Neural cell (in vitro differentiated cells): ENCODE measurements around the gene SNAPIN. TPM values are rescaled to one million over a fixed set of nuclear protein-coding genes. Genes with fewer than 3 reads are reported as not detected.

Experiments used
- H2AFZ ChIP-seq: fragments of 200-600, 300-800 bp; sonication (generic), shearing (Covaris generic); 2 replicates; pipeline ENCODE4 v1.6.0; 2014; ENCODE audit warnings: low read depth, mild to moderate bottlenecking, antibody characterized with exemption, low read length, moderate library complexity
- H3F3A ChIP-seq: fragments of 200-600 bp; shearing (Covaris generic); 2 replicates; pipeline ENCODE4 v1.6.1; 2016; ENCODE audit warnings: mild to moderate bottlenecking, moderate library complexity, mixed read lengths, antibody characterized with exemption, low read length; ENCODE audit not compliant: insufficient read depth, poor library complexity, severe bottlenecking
- H3K27ac ChIP-seq: fragments of 200-600, 300-800 bp; sonication (generic), shearing (Covaris generic); 2 replicates; pipeline ENCODE4 v1.5.1; 2014; ENCODE audit warnings: mild to moderate bottlenecking, low read length, moderate library complexity
- H3K27me3 ChIP-seq: fragments of 300-800, 200-600 bp; sonication (generic), shearing (Covaris generic); 2 replicates; pipeline ENCODE4 v1.6.0; 2014; ENCODE audit warnings: mild to moderate bottlenecking, low read depth, low read length, moderate library complexity; ENCODE audit not compliant: insufficient read depth
- H3K36me3 ChIP-seq: fragments of 300-800, 200-600 bp; sonication (generic), shearing (Covaris generic); 2 replicates; pipeline ENCODE4 v1.5.1; 2014; ENCODE audit warnings: mild to moderate bottlenecking, antibody characterized with exemption, low read length, moderate library complexity; ENCODE audit not compliant: insufficient read depth
- H3K4me2 ChIP-seq: fragments of 300-800, 200-600 bp; sonication (generic), shearing (Covaris generic); 2 replicates; pipeline ENCODE4 v1.6.0; 2014; ENCODE audit warnings: mild to moderate bottlenecking, low read length
- H3K4me3 ChIP-seq: fragments of 300-800, 200-600 bp; sonication (generic), shearing (Covaris generic); 2 replicates; pipeline ENCODE4 v1.5.1; 2014; ENCODE audit warnings: mild to moderate bottlenecking, low read length, moderate library complexity
- H3K79me2 ChIP-seq: fragments of 200-600 bp; shearing (Covaris generic); replicated peaks from 2 replicates; pipeline ENCODE4 v1.6.0; 2014; ENCODE audit warnings: mild to moderate bottlenecking, low read length, moderate library complexity; ENCODE audit not compliant: insufficient read depth
- H3K9ac ChIP-seq: fragments of 300-800, 200-600 bp; sonication (generic), shearing (Covaris generic); 2 replicates; pipeline ENCODE4 v1.6.1; 2016; ENCODE audit warnings: mild to moderate bottlenecking, low read length, mixed read lengths
- H3K9me2 ChIP-seq: fragments of 200-600 bp; shearing (Covaris generic); 2 replicates; pipeline ENCODE4 v1.6.1; 2016; ENCODE audit warnings: mild to moderate bottlenecking, low read length, mixed read lengths; ENCODE audit not compliant: insufficient read depth
- H3K9me3 ChIP-seq: fragments of 200-600, 300-800 bp; sonication (generic), shearing (Covaris generic); 2 replicates; pipeline ENCODE4 v1.6.1; 2016; ENCODE audit warnings: mild to moderate bottlenecking, mixed run types, low read length, moderate library complexity, mixed read lengths
- H4K20me1 ChIP-seq: fragments of 200-600 bp; shearing (Covaris generic); 2 replicates; pipeline ENCODE4 v1.6.1; 2016; ENCODE audit warnings: mild to moderate bottlenecking, mixed run types; ENCODE audit not compliant: insufficient read depth
- CTCF ChIP-seq: fragments of 450-650 bp; IDR thresholded peaks from 2 replicates; pipeline ENCODE4 v1.5.1; 2014; ENCODE audit warnings: antibody characterized with exemption, mild to moderate bottlenecking, moderate library complexity; ENCODE audit not compliant: poor library complexity, severe bottlenecking
- EP300 ChIP-seq: fragments of 450-650 bp; conservative IDR thresholded peaks from 2 replicates; pipeline ENCODE4 v1.6.1; 2014; ENCODE audit warnings: antibody characterized with exemption, mild to moderate bottlenecking, moderate library complexity; ENCODE audit not compliant: poor library complexity, severe bottlenecking
- EZH2 ChIP-seq: fragments of 200-600, 300-800 bp; shearing (Covaris generic), sonication (generic); IDR thresholded peaks from 2 replicates; pipeline ENCODE4 v1.6.1; 2014; ENCODE audit warnings: antibody characterized with exemption, low read length, borderline replicate concordance, mild to moderate bottlenecking; ENCODE audit not compliant: insufficient read depth, poor library complexity, severe bottlenecking
- MXI1 ChIP-seq: fragments of 450-650 bp; conservative IDR thresholded peaks from 2 replicates; pipeline ENCODE4 v1.6.1; 2014; ENCODE audit warnings: antibody characterized with exemption, mild to moderate bottlenecking; ENCODE audit not compliant: poor library complexity, severe bottlenecking
- POLR2AphosphoS5 ChIP-seq: IDR thresholded peaks from 2 replicates; pipeline ENCODE4 v1.6.1; 2012
- RAD21 ChIP-seq: fragments of 450-650 bp; conservative IDR thresholded peaks from 2 replicates; pipeline ENCODE4 v1.6.1; 2014; ENCODE audit warnings: antibody characterized with exemption, mild to moderate bottlenecking, moderate library complexity
- SMC3 ChIP-seq: fragments of 450-650 bp; conservative IDR thresholded peaks from 2 replicates; pipeline ENCODE4 v1.6.1; 2014; ENCODE audit warnings: antibody characterized with exemption, mild to moderate bottlenecking, moderate library complexity; ENCODE audit not compliant: poor library complexity
- TAF1 ChIP-seq: IDR thresholded peaks from 2 replicates; pipeline ENCODE4 v1.6.1; 2012; ENCODE audit warnings: low read depth
- polyA plus RNA-seq: library from polyadenylated mRNA; depleted of rRNA; stranded (reverse); fragments of >200 nt; gene quantifications from 2 replicates; pipeline ENCODE4 v1.2.3, GENCODE V29; 2014
- TF ChIP-seq, protein P1 (sequence below): IDR thresholded peaks from 2 replicates; pipeline ENCODE4 v1.6.1; 2012; ENCODE audit warnings: borderline replicate concordance

SNAPIN gene
- polyA plus RNA-seq, 1 donor from 2014 or later: 100.0 TPM

DNA sequence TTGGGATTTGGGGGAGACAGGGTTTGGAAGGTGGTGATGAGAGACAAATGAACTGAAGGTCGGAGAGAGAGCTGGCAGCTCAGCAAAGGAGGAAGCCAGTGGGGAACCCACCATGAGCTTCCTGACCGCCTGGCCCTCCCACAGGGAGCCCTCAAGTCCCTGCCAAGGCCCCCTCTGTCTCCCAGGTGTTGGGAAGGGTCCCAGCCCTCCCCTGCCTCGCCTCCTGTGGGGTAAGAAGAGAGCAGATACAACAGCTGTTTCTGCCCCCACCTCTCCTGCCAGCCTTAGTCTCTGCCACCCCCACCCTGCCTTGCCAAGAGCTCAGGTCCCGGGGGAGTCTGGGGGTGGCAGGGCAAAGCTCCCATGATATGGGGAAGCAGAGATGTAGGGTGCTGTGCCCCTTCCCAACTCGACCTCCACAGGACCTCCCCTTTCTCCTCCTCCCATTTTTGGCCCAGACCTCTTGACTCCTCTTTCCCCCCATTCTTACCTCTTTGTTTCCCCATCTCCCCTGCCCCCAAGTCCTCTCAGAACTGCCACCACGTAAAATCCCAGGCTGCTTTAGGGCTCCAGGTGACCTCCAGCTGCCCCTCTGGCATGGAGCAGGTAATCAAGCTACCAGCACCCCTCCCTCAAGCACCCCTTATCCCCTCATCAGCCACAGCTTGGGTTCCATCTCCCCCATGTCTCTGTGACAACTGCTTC is 29.7 kb upstream of the SNAPIN start:
- H3K4me3 ChIP-seq: no peak overlapping the region
- H4K20me1 ChIP-seq: no peaks in the 10 kb centered on the region
- no peak overlapping the region for H3K4me2 ChIP-seq
- no peaks in the 10 kb centered on the region for H3K9me2 ChIP-seq
- no peak overlapping the region for H3K27ac ChIP-seq
- no peaks in the 10 kb centered on the region for H3K79me2 ChIP-seq
- H2AFZ ChIP-seq: no peak overlapping the region
- H3F3A ChIP-seq: no peaks in the 10 kb centered on the region
- H3K36me3 ChIP-seq: no peaks in the 10 kb centered on the region
- no peak overlapping the region for H3K9ac ChIP-seq
- no peaks in the 10 kb centered on the region for H3K27me3 ChIP-seq
- TF ChIP-seq CTCF (no peak), POLR2AphosphoS5 (no peak)
- H3K9me3 ChIP-seq: no peaks in the 10 kb centered on the region

DNA sequence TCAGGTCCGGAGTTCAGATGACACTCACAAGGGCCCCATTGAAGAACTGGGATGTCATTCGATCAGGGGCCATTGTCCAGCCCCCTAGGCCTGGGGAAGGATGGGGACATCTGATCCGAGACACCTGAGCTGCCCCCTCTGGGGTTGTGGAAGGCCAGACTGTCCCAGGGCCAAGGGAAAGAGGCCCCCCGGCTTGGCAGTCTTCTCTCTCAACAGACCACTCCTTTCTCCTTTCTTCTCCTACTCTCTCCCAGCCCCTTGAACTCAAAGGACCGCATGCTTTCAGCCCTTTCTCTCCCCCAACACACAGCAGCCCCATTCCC is 29.2 kb upstream of the SNAPIN start:
- Histone ChIP-seq H4K20me1 (no peaks in the 10 kb centered on the region), H3K27ac (no peak overlapping the region), H3K4me2 (no peak overlapping the region), H3K4me3 (no peak overlapping the region), H3K9ac (no peak overlapping the region), H3K9me3 (no peaks in the 10 kb centered on the region), H2AFZ (no peak overlapping the region), H3K9me2 (no peaks in the 10 kb centered on the region), H3K36me3 (no peaks in the 10 kb centered on the region), H3K79me2 (peaks cover 3% of the 10 kb centered on the region), H3K27me3 (no peaks in the 10 kb centered on the region), H3F3A (no peaks in the 10 kb centered on the region)
- TF ChIP-seq EP300: no peak
- no peak for TF ChIP-seq POLR2AphosphoS5
- TF ChIP-seq SMC3: no peak
- TF ChIP-seq TAF1: no peak
- TF ChIP-seq CTCF: no peak
- TF ChIP-seq MXI1: no peak
- TF ChIP-seq EZH2: no peak
- TF ChIP-seq, protein P1, sequence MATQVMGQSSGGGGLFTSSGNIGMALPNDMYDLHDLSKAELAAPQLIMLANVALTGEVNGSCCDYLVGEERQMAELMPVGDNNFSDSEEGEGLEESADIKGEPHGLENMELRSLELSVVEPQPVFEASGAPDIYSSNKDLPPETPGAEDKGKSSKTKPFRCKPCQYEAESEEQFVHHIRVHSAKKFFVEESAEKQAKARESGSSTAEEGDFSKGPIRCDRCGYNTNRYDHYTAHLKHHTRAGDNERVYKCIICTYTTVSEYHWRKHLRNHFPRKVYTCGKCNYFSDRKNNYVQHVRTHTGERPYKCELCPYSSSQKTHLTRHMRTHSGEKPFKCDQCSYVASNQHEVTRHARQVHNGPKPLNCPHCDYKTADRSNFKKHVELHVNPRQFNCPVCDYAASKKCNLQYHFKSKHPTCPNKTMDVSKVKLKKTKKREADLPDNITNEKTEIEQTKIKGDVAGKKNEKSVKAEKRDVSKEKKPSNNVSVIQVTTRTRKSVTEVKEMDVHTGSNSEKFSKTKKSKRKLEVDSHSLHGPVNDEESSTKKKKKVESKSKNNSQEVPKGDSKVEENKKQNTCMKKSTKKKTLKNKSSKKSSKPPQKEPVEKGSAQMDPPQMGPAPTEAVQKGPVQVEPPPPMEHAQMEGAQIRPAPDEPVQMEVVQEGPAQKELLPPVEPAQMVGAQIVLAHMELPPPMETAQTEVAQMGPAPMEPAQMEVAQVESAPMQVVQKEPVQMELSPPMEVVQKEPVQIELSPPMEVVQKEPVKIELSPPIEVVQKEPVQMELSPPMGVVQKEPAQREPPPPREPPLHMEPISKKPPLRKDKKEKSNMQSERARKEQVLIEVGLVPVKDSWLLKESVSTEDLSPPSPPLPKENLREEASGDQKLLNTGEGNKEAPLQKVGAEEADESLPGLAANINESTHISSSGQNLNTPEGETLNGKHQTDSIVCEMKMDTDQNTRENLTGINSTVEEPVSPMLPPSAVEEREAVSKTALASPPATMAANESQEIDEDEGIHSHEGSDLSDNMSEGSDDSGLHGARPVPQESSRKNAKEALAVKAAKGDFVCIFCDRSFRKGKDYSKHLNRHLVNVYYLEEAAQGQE: no peak
- TF ChIP-seq RAD21: no peak
